Hepatocyte (in vitro differentiated cells): ENCODE data around the gene SAP30BP. TPM values are rescaled to one million over a fixed set of nuclear protein-coding genes. Genes with fewer than 3 reads are reported as not detected.

Experiments used
- DNase-seq: peaks from one replicate; pipeline ENCODE4 v3.0.0-alpha.2; 2016; ENCODE audit warnings: low spot score
- H2AFZ ChIP-seq: fragments of 200-600 bp; sonication (generic); 2 replicates; pipeline ENCODE4 v1.6.0; 2016; ENCODE audit warnings: antibody characterized with exemption, mild to moderate bottlenecking
- H3K27ac ChIP-seq: fragments of 200-600 bp; sonication (generic); 2 replicates; pipeline ENCODE4 v1.5.1; 2016; ENCODE audit warnings: mild to moderate bottlenecking
- H3K27me3 ChIP-seq: fragments of 200-600 bp; sonication (generic); 2 replicates; pipeline ENCODE4 v1.6.1; 2016
- H3K36me3 ChIP-seq: fragments of 200-600 bp; sonication (generic); replicated peaks from 2 replicates; pipeline ENCODE4 v1.5.1; 2016; ENCODE audit warnings: low read depth; ENCODE audit not compliant: insufficient read depth
- H3K4me1 ChIP-seq: fragments of 200-600 bp; sonication (generic); 2 replicates; pipeline ENCODE4 v1.5.1; 2016; ENCODE audit warnings: mild to moderate bottlenecking, moderate library complexity; ENCODE audit not compliant: insufficient read depth
- H3K4me2 ChIP-seq: fragments of 200-600 bp; sonication (generic); 2 replicates; pipeline ENCODE4 v1.6.0; 2016
- H3K4me3 ChIP-seq: fragments of 200-600 bp; sonication (generic); 2 replicates; pipeline ENCODE4 v1.5.1; 2016; ENCODE audit warnings: mild to moderate bottlenecking
- H3K79me2 ChIP-seq: fragments of 200-600 bp; sonication (generic); 2 replicates; pipeline ENCODE4 v1.6.0; 2017; ENCODE audit warnings: mild to moderate bottlenecking
- H3K9me2 ChIP-seq: fragments of 200-600 bp; sonication (generic); replicated peaks from 2 replicates; pipeline ENCODE4 v1.6.0; 2017; ENCODE audit warnings: mild to moderate bottlenecking; ENCODE audit not compliant: insufficient read depth
- H3K9me3 ChIP-seq: fragments of 200-600 bp; sonication (generic); 2 replicates; pipeline ENCODE4 v1.5.1; 2016; ENCODE audit warnings: low read depth, mild to moderate bottlenecking
- H4K20me1 ChIP-seq: fragments of 200-600 bp; sonication (generic); 2 replicates; pipeline ENCODE4 v1.6.0; 2016; ENCODE audit warnings: mild to moderate bottlenecking; ENCODE audit not compliant: insufficient read depth, poor library complexity, severe bottlenecking
- CTCF ChIP-seq: fragments of 200-600 bp; sonication (generic); IDR thresholded peaks from 2 replicates; pipeline ENCODE4 v1.5.1; 2016; ENCODE audit warnings: antibody characterized with exemption, mild to moderate bottlenecking; ENCODE audit not compliant: poor library complexity
- EZH2 ChIP-seq: fragments of 200-600 bp; sonication (generic); IDR thresholded peaks from 2 replicates; pipeline ENCODE4 v1.6.1; 2016; ENCODE audit warnings: antibody characterized with exemption, mild to moderate bottlenecking, borderline replicate concordance
- EZH2phosphoT487 ChIP-seq: fragments of 200-600 bp; sonication (generic); IDR thresholded peaks from one replicate; pipeline ENCODE4 v1.6.1; 2018; ENCODE audit warnings: antibody characterized with exemption, mild to moderate bottlenecking, low read depth, moderate library complexity; ENCODE audit not compliant: unreplicated experiment, severe bottlenecking
- WGBS: methylation state at CpG from one replicate; pipeline ENCODE4 v1.1.6; 2016; ENCODE audit warnings: low lambda C conversion rate; ENCODE audit errors: missing lambda C conversion rate; 5-methylcytosine and 5-hydroxymethylcytosine counted together
- polyA plus RNA-seq: library from polyadenylated mRNA; unstranded; fragments of >200 nt; fragmentation: Nextera tagmentation; extraction: Ambion mirVana; gene quantifications from 2 replicates; pipeline ENCODE4 v1.2.1, GENCODE V29; 2016
- total RNA-seq: library from RNA; depleted of rRNA; stranded (reverse); fragments of >200 nt; gene quantifications from 2 replicates; pipeline ENCODE4 v1.2.3, GENCODE V29; 2014

Gene SAP30BP
- total and polyA plus RNA-seq, 2 experiments from 2014 or later: 67.5 to 89.9 TPM

- DNase-seq: no peak
- 96% methylated on average over 4 of the region's 4 CpGs for WGBS
These were observed 5.6 kb upstream of the SAP30BP start for GRCh38 chr17:75661531-75661930.

DNA sequence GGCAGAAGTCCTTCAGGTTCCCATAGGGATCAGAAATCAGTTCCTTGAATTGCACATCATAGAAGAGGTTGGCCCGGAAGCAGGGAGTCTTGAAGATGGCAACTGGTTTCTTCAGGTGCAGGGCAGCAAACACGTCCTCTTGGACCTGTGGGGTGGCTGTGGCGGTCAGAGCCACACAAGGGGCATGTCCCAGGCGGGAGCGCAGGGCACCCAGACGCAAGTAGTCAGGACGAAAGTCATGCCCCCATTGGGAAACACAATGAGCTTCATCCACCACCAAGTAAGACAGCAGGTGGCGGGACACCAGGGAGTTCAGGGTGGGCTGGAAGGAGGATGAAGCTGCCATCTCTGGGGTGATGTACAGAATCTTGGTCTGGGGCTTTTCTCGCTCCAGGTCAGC is 4.6 kb upstream of the SAP30BP start:
- no peak overlapping the region for H3K4me3 ChIP-seq
- no peaks in the 10 kb centered on the region for H3K27me3 ChIP-seq
- H3K4me1 ChIP-seq: peaks cover 4% of the 10 kb centered on the region
- H3K27ac ChIP-seq: no peak overlapping the region
- H3K36me3 ChIP-seq: no peaks in the 10 kb centered on the region
- H3K4me2 ChIP-seq: no peak overlapping the region
- no peaks in the 10 kb centered on the region for H3K9me2 ChIP-seq
- H2AFZ ChIP-seq: no peak overlapping the region
- WGBS: 96% methylated on average over 9 of the region's 9 CpGs
- H4K20me1 ChIP-seq: no peaks in the 10 kb centered on the region
- H3K9me3 ChIP-seq: no peaks in the 10 kb centered on the region
- TF ChIP-seq CTCF (no peak), EZH2phosphoT487 (no peak), EZH2 (no peak)
- DNase-seq: no peak
- peaks cover 20% of the 10 kb centered on the region for H3K79me2 ChIP-seq

More at GRCh38 chr17:75661531-75661930, 5.6 kb upstream of the SAP30BP start:
- TF ChIP-seq EZH2phosphoT487 (no peak), EZH2 (no peak), CTCF (no peak)
- no peaks in the 10 kb centered on the region for H3K36me3 ChIP-seq
- no peaks in the 10 kb centered on the region for H3K9me2 ChIP-seq
- peaks cover 4% of the 10 kb centered on the region for H3K4me1 ChIP-seq
- H4K20me1 ChIP-seq: no peaks in the 10 kb centered on the region
- H3K79me2 ChIP-seq: peaks cover 14% of the 10 kb centered on the region
- no peak overlapping the region for H3K4me2 ChIP-seq
- no peak overlapping the region for H3K27ac ChIP-seq
- H3K9me3 ChIP-seq: no peaks in the 10 kb centered on the region
- no peak overlapping the region for H2AFZ ChIP-seq
- H3K27me3 ChIP-seq: no peaks in the 10 kb centered on the region
- no peak overlapping the region for H3K4me3 ChIP-seq

DNA sequence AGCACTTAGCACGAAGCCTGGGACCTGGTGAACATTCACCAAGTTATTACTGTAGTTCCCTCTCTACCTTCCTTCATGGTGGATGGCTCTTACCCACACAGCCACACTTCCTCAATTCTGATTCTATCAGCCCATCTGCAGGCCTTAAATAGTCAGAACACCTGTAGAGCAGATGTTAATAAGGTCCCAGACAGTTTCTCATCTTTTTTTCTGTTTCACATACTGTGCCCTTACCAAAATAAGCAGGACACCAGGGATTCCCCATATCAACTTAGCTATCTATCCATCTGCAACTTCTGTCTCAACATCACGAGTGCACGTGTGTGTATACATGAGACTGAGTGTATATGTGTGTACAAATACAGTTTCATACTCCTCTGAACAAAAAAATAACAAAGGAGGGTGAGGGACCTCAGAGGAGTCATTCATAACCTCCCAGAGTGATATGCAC is 3.0 kb upstream of the SAP30BP start:
- H3K36me3 ChIP-seq: no peaks in the 10 kb centered on the region
- DNase-seq: no peak
- H3K9me3 ChIP-seq: no peaks in the 10 kb centered on the region
- H4K20me1 ChIP-seq: no peaks in the 10 kb centered on the region
- H3K9me2 ChIP-seq: no peaks in the 10 kb centered on the region
- no peak overlapping the region for H3K4me2 ChIP-seq
- H3K27ac ChIP-seq: no peak overlapping the region
- H2AFZ ChIP-seq: no peak overlapping the region
- no peak overlapping the region for H3K4me3 ChIP-seq
- H3K79me2 ChIP-seq: peaks cover 36% of the 10 kb centered on the region
- WGBS: 96% methylated on average over 3 of the region's 3 CpGs
- H3K27me3 ChIP-seq: no peaks in the 10 kb centered on the region
- TF ChIP-seq CTCF (no peak), EZH2 (no peak), EZH2phosphoT487 (no peak)
- peaks cover 10% of the 10 kb centered on the region for H3K4me1 ChIP-seq

DNA sequence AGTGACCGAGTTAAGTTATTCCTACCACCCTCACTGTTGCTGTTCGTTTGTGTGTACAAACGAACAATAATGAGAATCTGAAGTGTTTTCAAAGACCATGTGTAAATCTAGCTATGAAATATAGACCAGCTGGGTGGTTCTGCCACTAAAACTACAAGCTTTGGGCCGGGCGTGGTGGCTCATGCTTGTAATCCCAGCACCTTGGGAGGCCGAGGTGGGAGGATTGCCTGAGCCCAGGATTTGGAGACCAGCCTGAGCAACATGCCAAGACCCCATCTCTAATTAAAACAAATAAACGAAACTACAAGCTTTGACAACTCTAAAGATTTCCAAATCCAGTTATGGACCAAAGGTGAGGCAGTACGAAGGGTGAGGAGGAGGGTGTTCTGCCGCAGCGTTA is 1.2 kb upstream of the SAP30BP start:
- no peak overlapping the region for H3K27ac ChIP-seq
- 94% methylated on average over 10 of the region's 10 CpGs for WGBS
- TF ChIP-seq EZH2phosphoT487 (no peak), CTCF (no peak), EZH2 (no peak)
- H3K9me3 ChIP-seq: no peaks in the 10 kb centered on the region
- no peaks in the 10 kb centered on the region for H3K9me2 ChIP-seq
- H3K36me3 ChIP-seq: no peaks in the 10 kb centered on the region
- no peaks in the 10 kb centered on the region for H4K20me1 ChIP-seq
- H3K4me2 ChIP-seq: peak overlapping the region; percentile 76
- H3K79me2 ChIP-seq: peaks cover 55% of the 10 kb centered on the region
- H3K4me3 ChIP-seq: peak overlapping the region; percentile 50
- no peak overlapping the region for H2AFZ ChIP-seq
- peaks cover 10% of the 10 kb centered on the region for H3K4me1 ChIP-seq
- no peaks in the 10 kb centered on the region for H3K27me3 ChIP-seq
- no peak for DNase-seq
